ELR (cell line): ENCODE results near the gene CGB3.
A peak's percentile ranks its signal among the peaks of the same experiment; 100 is the strongest.

Source experiments
- DNase-seq: peaks from one replicate; pipeline ENCODE4 v3.0.0-alpha.2; 2015; ENCODE audit warnings: low read depth

The CGB3 gene

DNA sequence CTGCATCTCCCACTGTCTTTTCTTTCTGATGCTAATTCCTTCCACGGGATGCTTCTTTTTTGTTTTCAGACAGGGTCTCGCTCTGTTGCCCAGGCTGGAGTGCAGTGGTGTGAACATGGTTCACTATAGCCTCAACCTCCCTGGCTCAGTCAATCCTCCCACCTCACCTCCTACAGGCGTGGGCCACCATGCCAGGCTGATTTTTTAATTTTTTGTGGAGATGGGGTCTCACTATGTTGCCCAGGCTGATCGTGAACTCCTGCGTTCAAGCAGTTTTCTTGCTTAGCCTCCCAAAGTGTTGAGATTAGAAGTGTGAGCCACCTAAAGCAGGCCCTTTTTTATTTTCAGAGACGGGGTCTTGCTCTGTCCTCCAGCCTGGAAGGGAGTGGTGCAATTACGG is 35.8 kb downstream of the CGB3 start:
- no peak for DNase-seq

DNA sequence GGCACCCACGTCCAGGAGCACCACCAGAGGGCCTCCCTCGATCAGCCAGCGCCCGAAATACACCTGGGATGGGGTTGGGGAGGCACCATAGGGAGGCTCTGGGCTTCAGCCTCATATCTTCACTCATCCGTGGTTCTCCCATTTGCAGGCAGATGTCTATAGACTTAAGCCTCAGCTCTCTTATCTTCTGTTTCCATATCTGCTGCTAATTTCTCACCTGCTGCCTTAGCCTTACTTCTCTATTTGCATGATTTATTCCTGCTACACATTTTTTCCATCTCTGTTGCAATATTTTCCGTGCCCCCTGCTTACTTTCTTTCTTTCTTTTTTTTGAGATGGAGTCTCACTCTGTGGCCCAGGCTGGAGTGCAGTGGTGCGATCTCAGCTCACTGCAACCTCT is 36.8 kb downstream of the CGB3 start:
- DNase-seq = no peak

DNA sequence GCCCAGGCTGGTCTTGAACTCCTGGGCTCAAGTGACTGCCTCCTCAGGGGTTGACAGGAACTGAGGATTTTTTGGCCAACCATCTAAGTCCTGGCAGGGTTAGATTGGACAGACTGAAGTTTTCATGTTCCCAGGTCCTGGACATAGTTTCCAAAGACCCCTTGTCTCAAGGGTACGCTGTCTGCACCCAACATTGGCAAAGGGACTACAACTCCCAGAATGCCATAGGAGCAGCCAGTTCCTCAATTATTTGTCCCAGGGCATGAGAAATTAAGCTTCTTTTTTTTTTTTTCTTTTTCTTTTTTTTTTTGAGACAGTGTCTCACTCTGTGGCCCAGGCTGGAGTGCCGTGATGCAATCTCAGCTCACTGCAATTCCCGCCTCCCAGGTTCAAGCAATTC is 37.9 kb downstream of the CGB3 start:
- no peak for DNase-seq

DNA sequence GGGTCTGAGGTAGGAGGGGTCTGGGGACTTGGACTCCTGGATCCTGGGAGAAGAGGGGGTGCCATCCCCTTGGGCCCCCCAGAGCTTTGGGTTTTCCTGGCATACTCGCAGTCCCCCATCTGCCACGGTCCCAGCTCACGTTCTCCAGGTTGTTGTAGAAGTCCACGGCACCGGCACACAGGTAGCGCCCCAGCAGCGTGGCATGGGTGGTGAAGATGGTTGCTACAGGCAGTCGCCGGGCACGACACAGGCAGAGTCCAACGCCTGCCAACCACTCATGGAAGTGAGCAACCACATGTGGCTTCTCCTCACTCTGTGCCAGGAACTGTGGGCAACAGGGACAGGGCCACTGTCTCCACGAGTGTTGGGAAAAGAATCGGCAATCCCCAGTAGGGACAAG is 38.4 kb downstream of the CGB3 start:
- DNase-seq = no peak

DNA sequence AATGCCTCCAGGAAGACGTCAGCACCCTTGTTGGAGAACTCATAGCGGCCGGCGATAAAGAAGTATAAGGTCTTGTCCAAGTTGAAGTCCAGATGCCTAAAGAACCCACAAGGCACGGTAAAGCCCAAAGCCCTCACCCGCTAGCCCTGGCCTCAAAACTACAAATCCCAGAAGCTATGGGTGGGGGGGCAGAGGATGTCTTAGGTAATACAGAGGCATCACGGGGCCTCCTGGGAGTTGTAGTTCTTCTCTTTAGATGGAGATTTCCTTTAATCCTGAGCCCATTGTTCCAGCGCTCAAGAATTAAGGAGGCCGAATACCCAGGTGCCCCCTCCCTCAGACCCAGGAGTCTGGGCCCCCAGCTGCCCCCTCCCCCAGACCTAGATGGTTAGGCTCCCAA is 41.9 kb downstream of the CGB3 start:
- peak; percentile 32 for DNase-seq

DNA sequence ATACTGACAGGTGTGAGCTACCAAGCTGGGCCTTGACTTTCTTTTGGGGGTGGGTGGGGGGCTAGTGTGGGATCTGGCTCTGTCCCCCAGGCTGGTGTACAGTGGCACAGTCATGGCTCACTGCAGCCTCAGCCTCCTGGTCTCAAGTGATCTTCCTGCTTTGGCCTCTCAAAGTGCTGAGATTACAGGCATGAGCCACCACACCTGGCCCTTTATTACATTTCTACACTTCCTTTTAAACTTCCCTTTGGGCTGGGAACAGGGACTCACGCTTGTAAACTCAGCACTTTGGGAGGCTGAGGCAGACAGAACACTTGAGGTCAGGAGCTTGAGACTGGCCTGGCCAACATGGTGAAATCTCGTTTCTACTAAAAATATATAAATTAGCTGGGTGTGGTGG is 47.1 kb downstream of the CGB3 start:
- no peak for DNase-seq

DNA sequence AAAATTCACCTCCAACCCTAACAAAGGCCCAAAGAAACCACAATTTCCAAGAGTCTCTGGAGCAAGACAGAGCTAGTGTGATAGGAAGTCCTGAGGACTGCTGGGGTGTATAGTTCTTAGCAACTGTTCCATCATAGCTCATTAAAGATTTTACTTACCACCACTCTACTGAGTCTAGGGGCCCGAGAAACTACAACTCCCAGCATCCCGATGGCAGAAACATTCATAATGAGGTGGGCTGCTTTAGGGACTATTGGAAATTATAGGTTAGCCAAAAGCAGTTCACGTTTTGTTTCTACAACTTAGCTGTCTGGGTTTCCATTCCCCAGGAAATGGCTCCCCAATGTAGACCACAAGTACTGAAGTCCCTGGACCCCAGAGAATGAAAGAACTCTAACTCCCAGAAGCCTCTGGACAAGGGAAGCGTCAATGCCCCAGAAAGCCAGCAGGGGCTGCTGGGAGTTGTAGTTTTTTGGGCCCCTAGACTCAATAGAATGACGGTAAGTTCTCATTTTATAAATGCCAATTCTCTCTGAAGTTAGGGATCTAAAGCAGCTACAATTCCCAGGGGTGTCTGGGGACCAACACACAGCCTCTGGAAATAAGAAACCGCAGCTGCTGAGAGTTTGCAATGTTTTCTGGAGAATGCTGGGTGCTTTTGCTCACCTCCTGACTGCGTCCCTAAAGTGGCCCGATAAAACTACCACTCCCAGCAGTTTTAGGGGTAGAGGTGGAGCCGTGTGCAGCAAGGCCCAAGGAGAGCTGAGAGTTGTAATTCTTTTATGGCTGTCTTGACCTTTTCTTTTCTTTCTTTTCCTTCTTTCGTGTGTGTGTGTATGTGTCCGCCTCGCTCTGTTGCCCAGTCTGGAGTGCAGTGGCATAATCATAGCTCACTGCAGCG is 47.9 kb downstream of the CGB3 start:
- peak; percentile 57 for DNase-seq
